Activated T-helper 2 cell treated with anti-CD3 and anti-CD28 coated beads, Interferon-gamma antibody, Interleukin-2, Interleukin-4, amounts not matched to agents 10 μg/mL and 5 μg/mL and 100 μg/mL, durations not matched to agents 14 hours and 24 hours and 36 hours (primary cell): ENCODE measurements around the gene DNAH8. TPM values are rescaled to one million over a fixed set of nuclear protein-coding genes. Genes with fewer than 3 reads are reported as not detected.

Experiments used
- DNase-seq: peaks from one replicate; pipeline ENCODE4 v3.0.0; 2021; ENCODE audit warnings: low spot score
- H3K27ac Mint-ChIP-seq: one replicate; pipeline ENCODE4 v1.8.0; 2021; ENCODE audit warnings: mixed read lengths
- H3K27me3 Mint-ChIP-seq: one replicate; pipeline ENCODE4 v1.8.0; 2021; ENCODE audit warnings: low read depth, mixed read lengths
- H3K36me3 Mint-ChIP-seq: one replicate; pipeline ENCODE4 v1.8.0; 2021; ENCODE audit warnings: low read depth, mixed read lengths
- H3K4me1 Mint-ChIP-seq: one replicate; pipeline ENCODE4 v1.8.0; 2021; ENCODE audit warnings: low read depth, mixed read lengths
- H3K4me3 Mint-ChIP-seq: one replicate; pipeline ENCODE4 v1.8.0; 2021; ENCODE audit warnings: low read depth, mild to moderate bottlenecking, moderate library complexity, mixed read lengths
- H3K9me3 Mint-ChIP-seq: one replicate; pipeline ENCODE4 v1.8.0; 2021; ENCODE audit warnings: mixed read lengths
- intact Hi-C: fragments of 100-400 bp; cut with micrococcal nuclease; formaldehyde crosslinking; loops from one replicate; pipeline ENCODE4 v1.15.1; 2023
- total RNA-seq: library from RNA; stranded (reverse); gene quantifications from 2 replicates; pipeline ENCODE4 v1.2.3, GENCODE V29; 2022

The DNAH8 gene, protein sequence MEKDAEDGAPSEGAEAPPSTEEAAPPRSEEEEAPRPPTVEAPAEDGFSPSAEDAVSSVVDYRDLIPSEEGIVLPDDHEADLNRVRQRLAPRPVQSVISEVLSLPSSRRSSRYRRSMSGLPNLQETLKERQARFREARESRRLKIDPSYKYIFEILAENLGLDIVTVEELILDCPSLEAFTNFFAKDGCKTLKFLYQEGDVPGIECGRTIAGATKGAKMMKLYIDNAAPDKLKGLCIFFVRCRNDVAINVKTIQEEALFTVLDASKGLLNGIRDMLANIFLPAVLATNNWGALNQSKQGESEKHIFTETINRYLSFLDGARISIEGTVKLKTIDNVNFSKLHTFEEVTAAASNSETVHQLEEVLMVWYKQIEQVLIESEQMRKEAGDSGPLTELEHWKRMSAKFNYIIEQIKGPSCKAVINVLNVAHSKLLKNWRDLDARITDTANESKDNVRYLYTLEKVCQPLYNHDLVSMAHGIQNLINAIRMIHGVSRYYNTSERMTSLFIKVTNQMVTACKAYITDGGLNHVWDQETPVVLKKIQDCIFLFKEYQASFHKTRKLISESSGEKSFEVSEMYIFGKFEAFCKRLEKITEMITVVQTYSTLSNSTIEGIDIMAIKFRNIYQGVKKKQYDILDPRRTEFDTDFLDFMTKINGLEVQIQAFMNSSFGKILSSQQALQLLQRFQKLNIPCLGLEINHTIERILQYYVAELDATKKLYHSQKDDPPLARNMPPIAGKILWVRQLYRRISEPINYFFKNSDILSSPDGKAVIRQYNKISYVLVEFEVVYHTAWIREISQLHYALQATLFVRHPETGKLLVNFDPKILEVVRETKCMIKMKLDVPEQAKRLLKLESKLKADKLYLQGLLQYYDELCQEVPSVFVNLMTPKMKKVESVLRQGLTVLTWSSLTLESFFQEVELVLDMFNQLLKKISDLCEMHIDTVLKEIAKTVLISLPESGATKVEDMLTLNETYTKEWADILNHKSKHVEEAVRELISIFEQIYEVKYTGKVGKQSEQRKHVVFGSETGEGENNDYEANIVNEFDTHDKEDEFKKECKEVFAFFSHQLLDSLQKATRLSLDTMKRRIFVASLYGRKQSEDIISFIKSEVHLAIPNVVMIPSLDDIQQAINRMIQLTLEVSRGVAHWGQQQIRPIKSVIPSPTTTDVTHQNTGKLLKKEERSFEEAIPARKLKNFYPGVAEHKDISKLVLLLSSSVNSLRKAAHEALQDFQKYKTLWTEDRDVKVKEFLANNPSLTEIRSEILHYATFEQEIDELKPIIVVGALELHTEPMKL (N-terminal part only)
- 0.05 TPM in 1 of 2 replicates, not detected in the other for total RNA-seq

DNA sequence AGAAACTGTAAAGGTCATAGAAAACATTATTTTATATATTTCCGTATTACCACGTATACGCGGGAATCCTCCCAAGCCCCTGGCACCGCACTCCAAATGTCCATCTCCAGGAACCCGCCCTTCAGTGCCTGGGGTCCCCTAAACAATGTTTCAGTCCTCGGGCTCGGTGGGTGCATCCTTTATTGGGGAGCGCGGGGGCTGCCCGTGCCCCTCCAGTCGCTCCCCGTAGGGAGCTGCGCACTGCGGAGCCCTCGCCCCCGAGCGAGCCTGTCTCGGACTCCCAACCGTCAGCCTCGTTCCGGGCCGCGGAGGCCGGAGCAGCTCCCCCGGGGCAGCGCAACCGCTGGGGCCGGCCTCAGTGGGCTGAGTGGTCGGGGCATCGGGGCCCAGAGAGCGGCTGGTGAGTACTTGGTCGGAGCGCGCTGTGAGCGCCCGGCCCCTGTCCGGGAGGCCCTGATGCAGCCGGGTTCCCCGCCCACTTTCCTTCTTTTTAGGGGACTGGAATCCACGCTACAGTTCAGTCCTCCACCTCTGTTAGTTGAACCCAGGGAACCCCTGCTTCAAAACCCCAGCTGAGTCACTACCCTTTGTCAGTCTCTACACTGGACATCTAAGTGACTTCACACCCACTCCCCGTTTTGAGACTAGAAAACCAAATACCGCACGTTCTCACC is at the start of gene DNAH8:
Gene DNAH8 (plus strand): TSS at position 296 of the 674 bp plus-strand sequence. CDS start 7,499 bp downstream, outside the sequence.
- H3K9me3 Mint-ChIP-seq = peaks cover 6% of the 10 kb centered on the region
- H3K4me1 Mint-ChIP-seq = peaks cover 41% of the 10 kb centered on the region
- H3K27me3 Mint-ChIP-seq = peaks cover 20% of the 10 kb centered on the region
- H3K36me3 Mint-ChIP-seq = peaks cover 5% of the 10 kb centered on the region
- intact Hi-C loops = loop anchor here (2.0 to 10.0 kb wide), 3 partner anchors 16 to 400 kb away; partner anchors contain the start of genes BTBD9 and SAYSD1
- no peak for DNase-seq
- H3K4me3 Mint-ChIP-seq = peak within 1 kb of the TSS; percentile 56
- H3K27ac Mint-ChIP-seq = peak within 1 kb of the TSS; percentile 87

DNA sequence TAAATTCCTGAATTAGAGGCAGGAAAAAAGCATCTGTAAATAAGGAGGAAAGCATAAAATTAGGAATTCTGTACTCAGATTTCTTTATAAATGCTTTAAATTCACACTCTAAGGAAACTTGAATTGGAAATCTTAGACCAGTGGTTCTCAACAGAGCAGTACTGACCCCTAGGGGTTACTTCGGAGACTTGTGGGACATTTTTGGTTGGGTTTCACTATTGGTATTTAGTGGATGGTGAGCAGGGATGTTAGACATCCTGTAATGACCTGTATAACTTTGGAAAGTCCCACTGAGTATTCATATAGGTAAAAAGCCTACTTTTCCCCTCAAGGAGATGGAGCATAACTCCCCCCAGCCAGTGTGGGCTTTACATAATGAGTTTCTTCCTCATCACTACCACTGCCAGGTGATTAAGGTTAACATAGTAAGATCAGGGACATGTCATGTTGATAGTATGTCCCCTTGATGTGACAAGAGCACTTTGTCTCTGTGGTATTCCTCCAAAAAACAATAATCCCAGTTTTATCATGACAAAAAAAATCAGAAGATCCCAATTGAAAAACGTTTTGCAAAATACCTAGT is 43.1 kb upstream of the DNAH8 start:
- H3K27ac Mint-ChIP-seq = no peak overlapping the region
- peak; percentile 15 for DNase-seq
- no peak overlapping the region for H3K4me3 Mint-ChIP-seq
- H3K4me1 Mint-ChIP-seq = peaks cover 33% of the 10 kb centered on the region
- H3K36me3 Mint-ChIP-seq = peaks cover 35% of the 10 kb centered on the region
- peaks cover 6% of the 10 kb centered on the region for H3K9me3 Mint-ChIP-seq
- intact Hi-C loops = loop anchor here (5.0 kb wide), 1 partner anchor 180 kb away; no protein-coding TSS in a partner anchor
- H3K27me3 Mint-ChIP-seq = no peaks in the 10 kb centered on the region

- Mint-ChIP-seq H3K4me1 (peaks cover 33% of the 10 kb centered on the region), H3K27me3 (no peaks in the 10 kb centered on the region), H3K9me3 (peaks cover 6% of the 10 kb centered on the region), H3K27ac (no peak overlapping the region), H3K4me3 (no peak overlapping the region), H3K36me3 (peaks cover 45% of the 10 kb centered on the region)
- intact Hi-C loops = loop anchor here (5.0 kb wide), 1 partner anchor 181 kb away; no protein-coding TSS in a partner anchor
- no peak for DNase-seq
Measured at GRCh38 chr6:38673397-38674165, 41.5 kb upstream of the DNAH8 start.

- DNase-seq = no peak
- Mint-ChIP-seq H3K27ac (peak overlapping the region; percentile 28), H3K4me1 (peaks cover 33% of the 10 kb centered on the region), H3K9me3 (peaks cover 6% of the 10 kb centered on the region), H3K36me3 (peaks cover 64% of the 10 kb centered on the region), H3K4me3 (no peak overlapping the region), H3K27me3 (no peaks in the 10 kb centered on the region)
- intact Hi-C loops = no loop called here
Measured at GRCh38 chr6:38676236-38676973, 38.7 kb upstream of the DNAH8 start.

GRCh38 chr6:38676974-38677544 is 38.1 kb upstream of the DNAH8 start:
- intact Hi-C loops = no loop called here
- Mint-ChIP-seq H3K4me1 (peaks cover 31% of the 10 kb centered on the region), H3K27me3 (no peaks in the 10 kb centered on the region), H3K9me3 (peaks cover 6% of the 10 kb centered on the region), H3K4me3 (no peak overlapping the region), H3K27ac (peak overlapping the region; percentile 28), H3K36me3 (peaks cover 70% of the 10 kb centered on the region)
- DNase-seq = no peak

DNA sequence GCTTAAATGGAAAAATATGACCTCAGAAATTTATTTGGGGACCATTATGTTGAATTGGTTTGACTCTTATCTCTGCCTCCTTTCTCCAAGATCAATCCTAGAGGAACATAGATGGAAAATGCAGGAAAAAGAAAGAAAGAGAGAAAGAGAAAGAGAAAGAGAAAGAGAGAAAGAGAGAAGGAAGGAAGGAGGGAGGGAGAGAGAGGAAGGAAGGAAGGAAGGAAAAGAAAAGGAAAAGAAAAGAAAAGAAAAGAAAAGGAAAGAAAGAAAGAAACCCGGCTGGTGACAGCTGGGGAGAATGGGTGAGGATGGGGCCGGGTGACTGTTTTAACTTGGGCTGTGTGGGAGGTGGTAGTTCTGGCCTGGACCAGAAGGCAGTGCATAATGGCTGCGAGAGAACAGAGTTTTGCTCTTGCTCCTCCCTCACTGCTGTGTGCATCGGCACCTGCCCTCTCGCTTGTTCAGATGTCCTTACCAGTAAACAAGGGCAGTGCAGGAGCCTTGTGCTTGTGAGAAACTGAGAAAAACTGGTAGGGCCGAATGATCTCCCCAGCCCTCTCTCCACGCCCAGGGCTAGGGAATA is 36.8 kb upstream of the DNAH8 start:
- no peak for DNase-seq
- intact Hi-C loops = no loop called here
- Mint-ChIP-seq H3K4me1 (peaks cover 24% of the 10 kb centered on the region), H3K36me3 (peaks cover 81% of the 10 kb centered on the region), H3K27me3 (no peaks in the 10 kb centered on the region), H3K9me3 (peaks cover 6% of the 10 kb centered on the region), H3K27ac (no peak overlapping the region), H3K4me3 (no peak overlapping the region)

- intact Hi-C loops = no loop called here
- H3K4me3 Mint-ChIP-seq = no peak overlapping the region
- no peak overlapping the region for H3K27ac Mint-ChIP-seq
- H3K4me1 Mint-ChIP-seq = peaks cover 15% of the 10 kb centered on the region
- DNase-seq = no peak
- H3K27me3 Mint-ChIP-seq = no peaks in the 10 kb centered on the region
- H3K9me3 Mint-ChIP-seq = no peaks in the 10 kb centered on the region
- H3K36me3 Mint-ChIP-seq = peaks cover 78% of the 10 kb centered on the region
Measured at GRCh38 chr6:38679668-38680067, 35.4 kb upstream of the DNAH8 start.

GRCh38 chr6:38681850-38682249 is 33.3 kb upstream of the DNAH8 start:
- no peak overlapping the region for H3K4me3 Mint-ChIP-seq
- intact Hi-C loops = no loop called here
- peaks cover 67% of the 10 kb centered on the region for H3K36me3 Mint-ChIP-seq
- H3K27me3 Mint-ChIP-seq = no peaks in the 10 kb centered on the region
- H3K27ac Mint-ChIP-seq = no peak overlapping the region
- no peaks in the 10 kb centered on the region for H3K9me3 Mint-ChIP-seq
- no peak for DNase-seq
- H3K4me1 Mint-ChIP-seq = peaks cover 15% of the 10 kb centered on the region

DNA sequence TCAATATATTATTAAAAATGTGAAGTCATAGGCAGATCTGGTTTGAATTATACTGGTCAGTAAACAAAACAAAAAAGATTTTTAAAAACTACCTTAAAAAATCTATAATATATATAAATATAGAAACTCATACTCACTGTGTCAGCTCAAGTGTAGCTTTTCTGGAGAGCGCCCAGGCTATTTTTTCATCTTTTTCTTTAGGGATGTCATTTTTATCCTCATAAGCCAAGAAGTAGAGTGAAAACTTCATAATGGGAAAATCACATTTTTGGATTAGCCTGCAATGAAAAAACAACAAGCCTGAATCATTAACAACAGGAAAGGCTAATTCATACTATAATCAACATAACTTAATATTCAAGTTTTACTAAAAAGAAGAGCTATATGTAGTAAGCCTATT is 30.9 kb upstream of the DNAH8 start:
- H3K27ac Mint-ChIP-seq = no peak overlapping the region
- H3K36me3 Mint-ChIP-seq = peaks cover 54% of the 10 kb centered on the region
- no peaks in the 10 kb centered on the region for H3K27me3 Mint-ChIP-seq
- peaks cover 23% of the 10 kb centered on the region for H3K4me1 Mint-ChIP-seq
- no peak for DNase-seq
- intact Hi-C loops = no loop called here
- H3K4me3 Mint-ChIP-seq = no peak overlapping the region
- no peaks in the 10 kb centered on the region for H3K9me3 Mint-ChIP-seq

DNA sequence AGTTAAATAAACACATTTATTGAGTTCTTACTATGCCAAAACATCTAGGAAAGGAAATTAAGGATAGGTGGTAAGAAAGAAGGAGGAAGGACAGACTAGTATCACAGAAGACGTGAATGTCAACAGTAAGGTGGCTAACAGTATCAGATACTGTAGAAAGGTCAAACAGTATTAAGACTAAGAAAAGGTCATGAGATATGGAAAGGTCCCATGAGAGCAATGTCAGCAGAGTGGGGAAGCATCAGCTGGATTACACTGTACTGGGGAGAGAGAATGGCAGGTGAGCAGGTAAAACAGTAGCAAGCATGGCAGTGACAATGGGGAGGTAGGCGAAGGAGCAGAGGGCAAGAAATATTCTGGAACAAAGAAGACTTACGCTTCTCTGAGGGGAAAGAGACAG is 30.2 kb upstream of the DNAH8 start:
- intact Hi-C loops = no loop called here
- no peak overlapping the region for H3K4me3 Mint-ChIP-seq
- H3K4me1 Mint-ChIP-seq = peaks cover 27% of the 10 kb centered on the region
- H3K27ac Mint-ChIP-seq = peak overlapping the region; percentile 7
- no peaks in the 10 kb centered on the region for H3K27me3 Mint-ChIP-seq
- H3K36me3 Mint-ChIP-seq = peaks cover 49% of the 10 kb centered on the region
- H3K9me3 Mint-ChIP-seq = no peaks in the 10 kb centered on the region
- no peak for DNase-seq
